Measurements from ENCODE around the gene POC1A. TPM values are rescaled to one million over a fixed set of nuclear protein-coding genes. Genes with fewer than 3 reads are reported as not detected.
A peak's percentile ranks its signal among the peaks of the same experiment; 100 is the strongest.

The POC1A gene
- total and polyA plus RNA-seq, 9 of the 15 experiments (the other 6 are each of a cell fraction or from before 2014, with no cell fraction given) = 7.2 to 17.5 (median 12.1) TPM

- TF ChIP-seq ZNF740 (CRISPR knock-in tag; IDR thresholded peaks at IDR 0.05) (0 out of 2 replicates have a peak, but pooled peaks have one; percentile 27), ZNF740 (tag; IDR thresholded peaks at IDR 0.05) (0 out of 4 replicates have a peak, but pooled peaks of 1 of the 2 experiments have one; percentile 36), ETV1 (tag; conservative IDR thresholded peaks at IDR 0.05; ENCODE audit: low read depth) (peak; percentile 67), POLR3G (IDR thresholded peaks at IDR 0.05; ENCODE audit: extremely low read depth, insufficient read length, insufficient replicate concordance) (no peak), HIVEP1 (CRISPR knock-in tag; IDR thresholded peaks at IDR 0.05) (no peak), SPI1 (IDR thresholded peaks at IDR 0.05; ENCODE audit: borderline replicate concordance, low read depth, low read length) (peak; percentile 83), SMAD4 (CRISPR knock-in tag; conservative IDR thresholded peaks at IDR 0.05) (0 out of 2 replicates have a peak, but pooled peaks have one; percentile 24), EGR1 (conservative IDR thresholded peaks at IDR 0.05) (peak; percentile 62), ZFP91 (CRISPR knock-in tag; IDR thresholded peaks at IDR 0.05) (no peak), RBFOX2 (IDR thresholded peaks at IDR 0.05; ENCODE audit: low read depth, low read length) (0 out of 2 replicates have a peak, but pooled peaks have one; percentile 29), SUPT5H (IDR thresholded peaks at IDR 0.05) (no peak), SAFB2 (IDR thresholded peaks at IDR 0.05; ENCODE audit: borderline replicate concordance, low read depth, low read length, severe bottlenecking) (no peak), ZFP36 (IDR thresholded peaks at IDR 0.05; ENCODE audit: low read depth, low read length, partially characterized antibody) (peak; percentile 31), RAD21 (CRISPR knock-in tag; conservative IDR thresholded peaks at IDR 0.05 in 1 of 2, IDR thresholded peaks at IDR 0.05 in 1 of 2) (peak; percentile 43 to 65), ZNF175 (CRISPR knock-in tag; IDR thresholded peaks at IDR 0.05; ENCODE audit: low read depth) (0 out of 2 replicates have a peak, but pooled peaks have one; percentile 31), LARP7 (IDR thresholded peaks at IDR 0.05) (no peak), PHB (CRISPR knock-in tag; IDR thresholded peaks at IDR 0.05) (no peak), TSHZ1 (CRISPR knock-in tag; IDR thresholded peaks at IDR 0.05) (no peak), SRF (CRISPR knock-in tag; IDR thresholded peaks at IDR 0.05) (no peak), ARID1B (IDR thresholded peaks at IDR 0.05) (peak; percentile 16; the same call in 1 of the 2 replicates), CREB3L1 (IDR thresholded peaks at IDR 0.05; ENCODE audit: borderline replicate concordance, low read depth) (no peak)
Observed at GRCh38 chr3:52052831-52053306, 101.4 kb downstream of the POC1A start (continued).

Measured in K562 (cell line).